GM12864 (cell line): ENCODE measurements around the gene C1QTNF6.

Experiments
- DNase-seq: peaks from one replicate; pipeline ENCODE4 v3.0.0-alpha.2; 2011; ENCODE audit warnings: low read depth
- H3K4me3 ChIP-seq: 2 replicates; pipeline ENCODE4 v1.5.1; 2011; ENCODE audit warnings: mild to moderate bottlenecking, low read depth, low read length, control low read depth
- TF ChIP-seq, protein P1 (sequence below): IDR thresholded peaks from 2 replicates; pipeline ENCODE4 v1.5.1; 2011; ENCODE audit warnings: low read depth, mild to moderate bottlenecking, moderate library complexity, low read length, control low read depth, inconsistent platforms; ENCODE audit errors: missing control alignments

The C1QTNF6 gene

DNA sequence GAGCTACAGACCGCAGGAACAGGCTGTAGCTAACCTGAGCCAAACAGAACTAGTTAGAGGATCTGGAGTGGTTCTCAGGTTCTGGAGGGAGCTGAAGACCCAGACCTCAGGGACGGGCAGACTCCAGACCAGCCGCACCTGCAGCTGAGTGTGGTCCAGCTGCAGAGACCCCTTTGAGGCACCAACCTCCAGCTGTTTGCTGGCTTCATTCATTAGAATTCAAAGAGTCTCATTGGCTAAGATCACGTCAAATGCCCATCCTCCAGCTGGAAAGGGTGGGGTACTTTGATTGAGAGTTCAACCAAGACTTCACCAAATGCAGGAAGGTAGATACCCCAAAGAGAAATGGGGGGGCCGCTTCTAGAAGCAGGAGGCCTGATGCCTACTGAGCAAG is 25.0 kb downstream of the C1QTNF6 start:
- DNase-seq: no peak
- peak overlapping the region; percentile 5; the same call in 1 of the 2 replicates for H3K4me3 ChIP-seq
- TF ChIP-seq, protein P1, sequence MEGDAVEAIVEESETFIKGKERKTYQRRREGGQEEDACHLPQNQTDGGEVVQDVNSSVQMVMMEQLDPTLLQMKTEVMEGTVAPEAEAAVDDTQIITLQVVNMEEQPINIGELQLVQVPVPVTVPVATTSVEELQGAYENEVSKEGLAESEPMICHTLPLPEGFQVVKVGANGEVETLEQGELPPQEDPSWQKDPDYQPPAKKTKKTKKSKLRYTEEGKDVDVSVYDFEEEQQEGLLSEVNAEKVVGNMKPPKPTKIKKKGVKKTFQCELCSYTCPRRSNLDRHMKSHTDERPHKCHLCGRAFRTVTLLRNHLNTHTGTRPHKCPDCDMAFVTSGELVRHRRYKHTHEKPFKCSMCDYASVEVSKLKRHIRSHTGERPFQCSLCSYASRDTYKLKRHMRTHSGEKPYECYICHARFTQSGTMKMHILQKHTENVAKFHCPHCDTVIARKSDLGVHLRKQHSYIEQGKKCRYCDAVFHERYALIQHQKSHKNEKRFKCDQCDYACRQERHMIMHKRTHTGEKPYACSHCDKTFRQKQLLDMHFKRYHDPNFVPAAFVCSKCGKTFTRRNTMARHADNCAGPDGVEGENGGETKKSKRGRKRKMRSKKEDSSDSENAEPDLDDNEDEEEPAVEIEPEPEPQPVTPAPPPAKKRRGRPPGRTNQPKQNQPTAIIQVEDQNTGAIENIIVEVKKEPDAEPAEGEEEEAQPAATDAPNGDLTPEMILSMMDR: no peak

DNA sequence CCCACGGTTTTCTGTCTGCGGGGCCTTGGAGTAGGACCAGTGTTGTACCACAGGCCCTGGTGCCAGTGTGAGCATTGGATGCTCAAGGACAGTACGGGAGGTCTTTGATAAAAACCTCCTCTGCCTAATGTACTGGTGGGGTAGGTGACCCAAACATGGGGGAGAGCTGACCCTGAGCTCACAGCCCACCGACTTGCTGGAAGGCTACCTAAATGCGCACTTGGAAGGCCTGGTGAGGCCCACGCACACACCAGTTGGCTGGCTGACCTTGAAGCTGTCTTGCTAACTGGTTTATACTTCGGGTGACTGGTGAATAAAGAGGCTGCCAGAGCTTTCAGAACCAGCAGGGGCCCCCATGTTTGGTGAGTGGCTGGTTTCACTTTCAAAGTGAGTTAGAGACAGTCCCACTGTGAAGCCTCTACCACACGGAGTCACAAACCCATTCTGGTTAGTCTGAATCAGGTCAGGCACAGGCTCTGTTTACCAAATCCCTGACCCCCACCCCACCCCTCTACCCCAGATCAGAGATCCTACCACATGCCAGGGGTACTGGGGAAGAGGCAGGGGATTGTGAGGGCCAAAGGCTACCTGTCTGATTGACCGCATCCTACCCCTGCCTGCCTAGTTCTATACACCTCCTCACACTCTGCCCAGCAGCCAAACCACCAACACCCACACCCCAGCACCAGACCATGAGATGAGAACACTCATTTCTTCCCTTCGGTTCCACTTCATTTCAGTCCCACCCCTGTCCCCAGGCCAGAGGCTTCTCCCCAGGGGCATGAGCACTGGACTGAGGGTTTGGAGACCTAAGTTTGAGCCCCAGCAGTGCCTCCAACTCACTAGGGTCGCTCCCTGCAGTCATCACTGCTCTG is 25.6 kb downstream of the C1QTNF6 start:
- peak; percentile 89 for DNase-seq
- H3K4me3 ChIP-seq: peak overlapping the region; percentile 5; the same call in 1 of the 2 replicates
- TF ChIP-seq, protein P1: peak; percentile 52

DNA sequence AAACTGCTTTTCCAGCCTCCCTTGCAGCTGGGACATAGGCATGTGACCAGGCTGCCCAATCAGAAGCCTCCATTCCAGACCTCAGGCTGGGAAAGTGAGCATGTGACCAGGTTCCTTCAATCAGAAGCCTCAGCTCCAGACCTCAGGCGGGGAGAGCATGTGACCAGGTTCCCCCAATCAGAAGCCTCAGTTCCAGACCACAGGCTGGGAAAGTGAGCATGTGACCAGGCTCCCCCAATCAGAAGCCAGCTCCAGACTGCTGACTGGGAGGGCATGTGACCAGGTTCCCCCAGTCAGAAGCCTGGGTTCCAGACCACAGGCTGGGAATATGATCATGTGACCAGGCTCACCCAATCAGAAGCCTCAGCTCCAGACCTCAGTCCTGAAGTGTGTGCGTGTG is 26.6 kb downstream of the C1QTNF6 start:
- no peak overlapping the region for H3K4me3 ChIP-seq
- TF ChIP-seq, protein P1: no peak
- DNase-seq: peak; percentile 59

DNA sequence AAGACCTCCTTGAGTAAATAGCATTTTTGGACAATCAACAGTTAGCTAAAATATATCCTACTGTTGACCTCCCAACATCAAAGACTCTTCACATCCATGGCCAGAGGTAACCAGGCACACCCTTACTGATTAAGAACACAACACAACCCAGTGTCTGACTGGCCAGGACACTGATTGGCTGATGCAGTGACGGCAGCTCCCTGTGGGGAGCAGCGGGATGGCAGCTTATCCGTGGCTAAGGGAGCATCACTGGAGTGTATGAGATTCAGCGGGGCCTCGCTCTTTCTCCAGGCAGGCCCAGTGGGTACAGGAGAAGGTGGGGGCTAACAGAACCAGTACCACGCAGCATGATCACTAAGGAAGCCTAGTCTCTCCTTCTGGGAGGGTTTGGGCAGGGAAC is 28.0 kb downstream of the C1QTNF6 start:
- H3K4me3 ChIP-seq: no peak overlapping the region
- no peak for DNase-seq
- TF ChIP-seq, protein P1: no peak

DNA sequence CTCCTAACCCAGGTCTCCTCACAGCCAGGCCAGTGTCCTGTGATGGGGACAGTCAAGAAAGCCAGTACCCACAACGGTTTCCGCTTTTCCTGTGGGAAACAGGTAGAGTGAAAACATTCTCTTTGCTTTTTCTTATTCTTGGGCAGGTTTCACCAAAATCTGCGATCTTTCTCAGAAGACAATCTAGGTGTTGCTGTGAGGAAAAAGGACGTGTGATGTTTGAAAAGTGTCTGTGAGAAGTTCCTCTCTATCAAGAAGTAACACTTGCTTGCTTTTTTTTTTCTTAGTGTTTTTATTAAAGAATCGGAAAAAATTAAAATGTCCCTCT is 29.1 kb downstream of the C1QTNF6 start:
- TF ChIP-seq, protein P1: no peak
- H3K4me3 ChIP-seq: no peak overlapping the region
- DNase-seq: no peak

DNA sequence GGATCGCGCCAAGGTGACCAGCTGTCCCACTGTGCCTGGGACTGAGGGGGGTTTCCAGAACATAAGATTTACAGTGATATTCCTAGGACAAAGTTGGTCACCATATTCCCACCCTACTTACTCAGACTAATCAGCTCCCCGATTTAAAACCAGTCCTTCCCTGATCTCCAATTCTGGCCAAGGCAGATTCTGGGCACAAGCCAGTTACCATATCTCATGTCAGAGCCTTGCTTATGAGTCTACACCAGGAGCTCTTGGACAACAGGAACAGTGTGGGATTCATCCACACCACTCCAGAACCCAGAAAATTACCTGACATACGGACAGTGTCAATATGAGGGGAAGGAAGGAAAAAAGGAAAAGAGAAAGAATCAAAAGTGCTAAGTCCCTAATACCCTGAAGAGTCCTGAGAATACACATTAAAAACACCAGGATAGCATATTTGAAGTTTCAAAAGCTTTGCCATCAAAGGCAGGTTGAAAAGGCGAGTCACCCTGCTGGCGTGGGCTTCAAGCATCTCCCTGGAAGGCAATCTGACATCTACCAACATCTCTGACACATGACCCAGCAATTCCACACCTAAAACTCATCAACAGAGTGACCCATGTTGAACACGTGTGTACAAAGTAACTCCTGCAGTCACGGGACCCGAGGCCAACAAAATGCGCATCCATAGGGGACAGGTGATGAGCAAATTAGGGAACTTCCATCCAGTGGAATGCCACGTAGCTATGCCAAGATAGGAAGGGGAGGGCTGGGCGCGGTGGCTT is 30.3 kb downstream of the C1QTNF6 start:
- TF ChIP-seq, protein P1: no peak
- no peak overlapping the region for H3K4me3 ChIP-seq
- no peak for DNase-seq
